ENCODE data around the gene ENOX1.

Gene ENOX1

DNA sequence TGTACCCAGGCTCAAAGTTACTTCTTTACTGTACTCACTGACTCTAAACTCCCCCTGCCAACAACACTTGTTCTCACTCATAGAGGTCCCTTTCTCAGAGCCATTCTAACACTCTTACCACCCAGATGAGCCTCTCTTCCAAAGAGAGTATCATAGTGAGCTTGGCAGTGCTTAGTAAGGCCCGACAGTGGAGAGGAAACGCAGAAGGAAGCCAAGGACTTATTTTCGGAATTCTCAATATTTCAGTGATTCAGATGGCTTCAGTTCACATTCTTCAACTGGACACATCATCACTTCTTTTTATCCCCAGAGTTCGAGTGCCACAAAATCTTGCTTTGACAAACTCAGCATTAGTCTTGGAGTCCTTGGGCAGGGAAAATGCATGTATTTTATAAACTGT is 477.5 kb downstream of the ENOX1 start:
- no peak for DNase-seq (ENCODE audit: low read depth)
- no peak for TF ChIP-seq CTCF (IDR thresholded peaks at IDR 0.05; ENCODE audit: control insufficient read depth, insufficient read depth, low read depth, low read length, missing control alignments)

GRCh38 chr13:43307921-43308433 is 478.8 kb downstream of the ENOX1 start:
- no peak for TF ChIP-seq CTCF (IDR thresholded peaks at IDR 0.05; ENCODE audit: control insufficient read depth, insufficient read depth, low read depth, low read length, missing control alignments)

More for the DNA sequence above, 477.5 kb downstream of the ENOX1 start:
- H3K4me3 ChIP-seq (ENCODE audit: control insufficient read depth, low read depth, low read length) = no peak overlapping the region

DNA sequence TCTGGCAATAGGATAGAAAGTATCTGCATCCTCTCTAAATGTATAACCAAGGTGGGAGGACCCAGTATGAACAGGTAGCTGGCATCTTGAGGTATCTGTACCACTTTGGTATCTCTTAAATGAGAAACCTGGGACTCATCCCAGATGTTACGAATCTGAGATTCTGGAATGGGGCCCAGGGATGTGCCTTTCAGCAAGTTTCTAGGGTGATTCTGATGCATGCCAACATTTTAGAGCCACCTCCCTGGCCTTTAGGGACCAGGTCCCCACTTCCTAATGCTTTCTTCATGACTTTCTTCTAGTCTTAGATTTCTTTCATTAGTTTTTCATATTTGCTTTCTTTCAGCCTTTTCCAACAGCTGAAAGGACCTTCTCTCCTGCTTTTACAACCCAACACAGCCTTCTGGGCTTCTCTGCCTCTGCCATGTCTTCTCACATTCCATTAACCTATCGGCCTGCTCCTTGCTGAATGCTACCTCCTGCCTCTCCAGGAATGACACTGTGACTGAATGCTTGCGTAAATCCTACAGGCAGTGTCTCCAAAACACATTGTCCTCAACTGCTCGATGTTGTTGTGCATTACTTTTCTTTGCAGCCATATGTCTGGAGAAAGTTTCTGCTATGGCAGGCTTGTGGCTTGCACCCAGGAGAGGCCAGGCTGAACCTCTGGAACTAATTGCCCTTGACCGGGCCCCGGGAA is 479.4 kb downstream of the ENOX1 start:
- no peak for TF ChIP-seq CTCF (IDR thresholded peaks at IDR 0.05; ENCODE audit: control insufficient read depth, insufficient read depth, low read depth, low read length, missing control alignments)
- H3K4me3 ChIP-seq (ENCODE audit: control insufficient read depth, low read depth, low read length) = no peak overlapping the region
- no peak for DNase-seq (ENCODE audit: low read depth)

More at GRCh38 chr13:43307921-43308433, 478.8 kb downstream of the ENOX1 start:
- H3K4me3 ChIP-seq (ENCODE audit: control insufficient read depth, low read depth, low read length) = no peak overlapping the region
- peak; percentile 59 for DNase-seq (ENCODE audit: low read depth)

- H3K4me3 ChIP-seq (ENCODE audit: control insufficient read depth, low read depth, low read length) = no peak overlapping the region
- no peak for TF ChIP-seq CTCF (IDR thresholded peaks at IDR 0.05; ENCODE audit: control insufficient read depth, insufficient read depth, low read depth, low read length, missing control alignments)
- no peak for DNase-seq (ENCODE audit: low read depth)
Observed at GRCh38 chr13:43306372-43306771, 480.4 kb downstream of the ENOX1 start.

DNA sequence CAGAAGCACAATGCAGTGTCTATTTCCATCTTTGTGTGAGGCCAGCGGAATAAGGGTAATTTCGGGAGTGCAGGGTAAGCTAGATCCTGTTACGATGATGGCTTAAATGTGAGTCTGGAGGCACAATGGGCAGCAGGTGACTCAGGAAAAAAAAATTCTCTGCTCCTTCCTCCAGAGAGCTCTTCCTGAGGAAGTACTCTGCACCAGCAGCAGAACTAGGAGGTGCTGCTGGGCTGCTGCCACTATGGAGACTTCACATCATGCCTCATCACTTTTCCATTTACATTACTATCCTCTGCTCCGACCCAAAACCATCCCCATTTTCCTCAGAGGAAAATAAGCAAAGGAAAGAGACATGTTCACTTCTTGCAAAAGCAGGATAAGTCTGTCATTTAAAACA is 481.4 kb downstream of the ENOX1 start:
- no peak for TF ChIP-seq CTCF (IDR thresholded peaks at IDR 0.05; ENCODE audit: control insufficient read depth, insufficient read depth, low read depth, low read length, missing control alignments)
- H3K4me3 ChIP-seq (ENCODE audit: control insufficient read depth, low read depth, low read length) = no peak overlapping the region
- DNase-seq (ENCODE audit: low read depth) = no peak

- peak; percentile 18 for TF ChIP-seq CTCF (IDR thresholded peaks at IDR 0.05; ENCODE audit: control insufficient read depth, insufficient read depth, low read depth, low read length, missing control alignments)
- no peak for DNase-seq (ENCODE audit: low read depth)
Observed at GRCh38 chr13:43304945-43305344, 481.8 kb downstream of the ENOX1 start.

More at GRCh38 chr13:43304945-43305344, 481.8 kb downstream of the ENOX1 start:
- H3K4me3 ChIP-seq (ENCODE audit: control insufficient read depth, low read depth, low read length) = no peak overlapping the region

Data from AG09309 (cell line).